Measurements from ENCODE around the gene PIAS2.
"Not testable (repeated sequence)": the region's sequence is repeated elsewhere in the genome, so short reads cannot be mapped to it uniquely, and the experiment has no call there.

PIAS2 gene

GRCh38 chr18:46832849-46833248 lies 84.5 kb downstream of the PIAS2 start:
- in situ Hi-C loops (cut with MboI; ENCODE audit: low sequenced_read_pairs), result no loop called here

GRCh38 chr18:46832422-46832821 lies 84.9 kb downstream of the PIAS2 start:
- in situ Hi-C loops (cut with MboI; ENCODE audit: low sequenced_read_pairs), result not testable (repeated sequence)

- in situ Hi-C loops (cut with MboI; ENCODE audit: low sequenced_read_pairs), result no loop called here
Observed at GRCh38 chr18:46831434-46831833, 85.9 kb downstream of the PIAS2 start.

GRCh38 chr18:46830633-46831032 lies 86.7 kb downstream of the PIAS2 start:
- in situ Hi-C loops (cut with MboI; ENCODE audit: low sequenced_read_pairs), result no loop called here

GRCh38 chr18:46829947-46830346 lies 87.4 kb downstream of the PIAS2 start:
- in situ Hi-C loops (cut with MboI; ENCODE audit: low sequenced_read_pairs), result no loop called here

- in situ Hi-C loops (cut with MboI; ENCODE audit: low sequenced_read_pairs), result no loop called here
Observed at GRCh38 chr18:46829531-46829930, 87.8 kb downstream of the PIAS2 start.

- in situ Hi-C loops (cut with MboI; ENCODE audit: low sequenced_read_pairs), result no loop called here
Observed at GRCh38 chr18:46821856-46822711, 95.2 kb downstream of the PIAS2 start.

- in situ Hi-C loops (cut with MboI; ENCODE audit: low sequenced_read_pairs), result no loop called here
Observed at GRCh38 chr18:46820863-46821262, 96.4 kb downstream of the PIAS2 start.

GRCh38 chr18:46815661-46816060 lies 101.6 kb downstream of the PIAS2 start:
- in situ Hi-C loops (cut with MboI; ENCODE audit: low sequenced_read_pairs), result no loop called here

- in situ Hi-C loops (cut with MboI; ENCODE audit: low sequenced_read_pairs), result no loop called here
Observed at GRCh38 chr18:46814399-46814798, 102.9 kb downstream of the PIAS2 start.

GRCh38 chr18:46812311-46812710 lies 105.0 kb downstream of the PIAS2 start:
- in situ Hi-C loops (cut with MboI; ENCODE audit: low sequenced_read_pairs), result no loop called here

GRCh38 chr18:46810481-46811000 lies 106.8 kb downstream of the PIAS2 start:
- in situ Hi-C loops (cut with MboI; ENCODE audit: low sequenced_read_pairs), result no loop called here

- in situ Hi-C loops (cut with MboI; ENCODE audit: low sequenced_read_pairs), result no loop called here
Observed at GRCh38 chr18:46809145-46809544, 108.2 kb downstream of the PIAS2 start.

- in situ Hi-C loops (cut with MboI; ENCODE audit: low sequenced_read_pairs), result not testable (repeated sequence)
Observed at GRCh38 chr18:46795945-46796344, 121.4 kb downstream of the PIAS2 start.

- in situ Hi-C loops (cut with MboI; ENCODE audit: low sequenced_read_pairs), result no loop called here
Observed at GRCh38 chr18:46794607-46795006, 122.7 kb downstream of the PIAS2 start.

GRCh38 chr18:46793565-46793964 lies 123.7 kb downstream of the PIAS2 start:
- in situ Hi-C loops (cut with MboI; ENCODE audit: low sequenced_read_pairs), result no loop called here

GRCh38 chr18:46789088-46789487 lies 128.2 kb downstream of the PIAS2 start:
- in situ Hi-C loops (cut with MboI; ENCODE audit: low sequenced_read_pairs), result no loop called here

GRCh38 chr18:46787674-46788073 lies 129.6 kb downstream of the PIAS2 start:
- in situ Hi-C loops (cut with MboI; ENCODE audit: low sequenced_read_pairs), result no loop called here

GRCh38 chr18:46772357-46772756 lies 144.9 kb downstream of the PIAS2 start:
- in situ Hi-C loops (cut with MboI; ENCODE audit: low sequenced_read_pairs), result no loop called here

GRCh38 chr18:46771141-46771540 lies 146.2 kb downstream of the PIAS2 start:
- in situ Hi-C loops (cut with MboI; ENCODE audit: low sequenced_read_pairs), result no loop called here

- in situ Hi-C loops (cut with MboI; ENCODE audit: low sequenced_read_pairs), result no loop called here
Observed at GRCh38 chr18:46770708-46771107, 146.6 kb downstream of the PIAS2 start.

GRCh38 chr18:46768166-46768921 lies 149.0 kb downstream of the PIAS2 start:
- in situ Hi-C loops (cut with MboI; ENCODE audit: low sequenced_read_pairs), result no loop called here

Data from HL-60/S4 treated with phorbol 12-myristate 13-acetate at 8.2 ng/mL for 4 days and 3 days (cell line).